Mesothelial cell of epicardium (in vitro differentiated cells): ENCODE results near the gene CRYBG3. TPM values are rescaled to one million over a fixed set of nuclear protein-coding genes. Genes with fewer than 3 reads are reported as not detected.

ENCODE experiments used
- DNase-seq, 2 experiments: peaks; one replicate each; pipeline ENCODE4 v3.0.0; 2021; ENCODE audit warnings: low spot score in 2 of 2; ENCODE audit not compliant: unreplicated experiment in 2 of 2
- H3K27ac Mint-ChIP-seq: 2 replicates; pipeline ENCODE4 v1.8.0; 2021; ENCODE audit warnings: mixed read lengths
- H3K27me3 Mint-ChIP-seq: 2 replicates; pipeline ENCODE4 v1.8.0; 2021; ENCODE audit warnings: low read depth, mixed read lengths
- H3K36me3 Mint-ChIP-seq: 2 replicates; pipeline ENCODE4 v1.8.0; 2021; ENCODE audit warnings: mixed read lengths
- H3K4me1 Mint-ChIP-seq: 2 replicates; pipeline ENCODE4 v1.8.0; 2021; ENCODE audit warnings: mixed read lengths
- H3K4me3 Mint-ChIP-seq: 2 replicates; pipeline ENCODE4 v1.8.0; 2021; ENCODE audit warnings: mild to moderate bottlenecking, moderate library complexity, mixed read lengths
- H3K9me3 Mint-ChIP-seq: 2 replicates; pipeline ENCODE4 v1.8.0; 2021; ENCODE audit warnings: mixed read lengths
- CTCF ChIP-seq: fragments of 200-600 bp; sonication (generic); IDR thresholded peaks from one replicate; pipeline ENCODE4 v1.5.0; 2021; ENCODE audit warnings: antibody characterized with exemption; ENCODE audit not compliant: unreplicated experiment
- total RNA-seq: library from RNA; stranded (reverse); gene quantifications from 3 replicates; pipeline ENCODE4 v1.2.1, GENCODE V29; 2021

Gene CRYBG3
- total RNA-seq, 1 donor from 2014 or later, result 6.8 TPM

GRCh38 chr3:97931218-97931617, 109.4 kb downstream of the CRYBG3 start:
- H3K27ac Mint-ChIP-seq, result no peak overlapping the region
- H3K9me3 Mint-ChIP-seq, result peaks cover 23% of the 10 kb centered on the region
- peaks cover 5% of the 10 kb centered on the region for H3K4me1 Mint-ChIP-seq
- H3K4me3 Mint-ChIP-seq, result no peak overlapping the region
- no peak for DNase-seq
- no peak for TF ChIP-seq CTCF
- H3K36me3 Mint-ChIP-seq, result peaks cover 18% of the 10 kb centered on the region
- H3K27me3 Mint-ChIP-seq, result no peaks in the 10 kb centered on the region

GRCh38 chr3:97932387-97932801, 110.6 kb downstream of the CRYBG3 start:
- Mint-ChIP-seq H3K36me3 (peaks cover 18% of the 10 kb centered on the region), H3K27ac (no peak overlapping the region), H3K4me3 (no peak overlapping the region), H3K4me1 (peaks cover 5% of the 10 kb centered on the region), H3K27me3 (no peaks in the 10 kb centered on the region), H3K9me3 (peaks cover 14% of the 10 kb centered on the region)
- no peak for TF ChIP-seq CTCF
- DNase-seq, result no peak

DNA sequence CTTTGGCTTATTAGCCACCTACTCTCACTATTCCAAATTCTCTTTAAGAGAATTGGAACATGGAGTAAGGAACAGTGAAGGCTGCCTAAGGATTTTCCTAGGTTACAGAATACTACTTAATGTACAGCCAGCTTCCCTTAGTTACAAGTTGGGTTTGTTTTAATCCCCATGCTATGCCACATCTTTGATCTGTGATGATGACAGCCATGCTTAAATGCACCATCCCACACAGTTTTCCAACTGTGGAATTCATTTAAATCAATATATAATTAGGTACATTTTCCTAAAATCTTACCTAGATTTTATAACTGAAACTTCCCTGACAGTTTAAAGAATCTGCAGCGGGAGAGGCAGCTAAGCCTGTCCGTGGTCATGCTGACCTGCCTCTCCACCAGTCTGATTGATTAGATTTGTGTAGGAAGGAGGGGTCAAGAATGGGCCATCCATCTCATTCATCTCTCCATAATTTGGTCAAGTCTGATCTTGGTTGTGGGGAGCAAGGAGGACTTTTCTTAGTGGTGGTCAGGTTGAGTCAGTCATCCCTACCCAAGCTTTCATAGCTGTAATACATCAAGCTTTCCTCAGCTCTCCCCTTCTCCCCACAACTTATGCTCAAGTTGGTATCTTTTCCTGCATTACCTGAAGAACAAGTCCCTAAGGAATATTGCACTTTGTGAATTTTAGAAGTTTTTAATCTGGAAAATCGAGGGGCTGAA, 113.3 kb downstream of the CRYBG3 start:
- peaks cover 10% of the 10 kb centered on the region for H3K9me3 Mint-ChIP-seq
- DNase-seq, result no peak
- TF ChIP-seq CTCF, result no peak
- no peak overlapping the region for H3K4me3 Mint-ChIP-seq
- H3K36me3 Mint-ChIP-seq, result peaks cover 17% of the 10 kb centered on the region
- no peak overlapping the region for H3K27ac Mint-ChIP-seq
- peaks cover 5% of the 10 kb centered on the region for H3K4me1 Mint-ChIP-seq
- H3K27me3 Mint-ChIP-seq, result no peaks in the 10 kb centered on the region

DNA sequence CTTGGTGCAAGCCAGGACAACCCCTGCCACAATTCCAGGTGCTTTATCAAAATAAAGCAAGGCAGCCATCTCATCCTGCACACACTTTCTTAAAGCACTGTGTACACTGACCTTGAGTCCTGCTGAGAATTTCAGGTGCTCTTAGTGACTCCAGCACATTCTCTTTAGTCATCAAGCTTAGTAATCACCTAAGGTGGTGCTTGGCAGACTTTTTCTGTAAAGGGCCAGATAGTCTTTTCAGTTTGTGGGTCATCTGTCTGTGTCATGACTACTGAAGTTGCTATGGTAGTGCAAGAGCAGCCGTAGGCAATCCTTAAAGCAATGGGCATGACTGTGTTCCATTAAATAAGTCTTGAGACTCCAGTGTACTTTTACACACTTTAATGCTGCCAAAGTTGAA, 114.0 kb downstream of the CRYBG3 start:
- Mint-ChIP-seq H3K36me3 (peaks cover 10% of the 10 kb centered on the region), H3K4me1 (peaks cover 5% of the 10 kb centered on the region), H3K4me3 (no peak overlapping the region), H3K27me3 (no peaks in the 10 kb centered on the region), H3K27ac (no peak overlapping the region), H3K9me3 (peaks cover 3% of the 10 kb centered on the region)
- DNase-seq, result no peak
- TF ChIP-seq CTCF, result no peak

DNA sequence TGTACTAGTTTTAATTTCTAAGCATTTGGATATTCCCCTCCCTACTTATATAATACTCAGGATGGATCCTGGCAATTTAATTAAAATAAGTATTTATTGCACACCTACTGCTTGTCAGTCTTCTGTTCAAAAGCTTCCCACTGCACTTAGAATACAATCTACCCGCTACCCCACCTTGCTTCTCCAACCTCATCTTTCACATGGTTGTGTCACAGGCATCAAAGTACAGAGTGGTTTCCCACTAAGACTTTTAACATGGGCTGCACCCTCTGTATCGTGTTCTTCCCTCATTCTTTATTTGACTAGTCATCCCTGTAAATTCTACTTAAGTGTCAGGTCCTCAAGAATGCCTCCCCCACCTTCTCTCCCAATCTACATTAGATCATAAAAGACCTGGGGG, 115.4 kb downstream of the CRYBG3 start:
- H3K4me3 Mint-ChIP-seq, result no peak overlapping the region
- no peaks in the 10 kb centered on the region for H3K27me3 Mint-ChIP-seq
- no peak for TF ChIP-seq CTCF
- no peak overlapping the region for H3K27ac Mint-ChIP-seq
- H3K36me3 Mint-ChIP-seq, result peaks cover 4% of the 10 kb centered on the region
- DNase-seq, result no peak
- no peaks in the 10 kb centered on the region for H3K9me3 Mint-ChIP-seq
- peaks cover 5% of the 10 kb centered on the region for H3K4me1 Mint-ChIP-seq
